Measurements from ENCODE around the gene RELB. TPM values are rescaled to one million over a fixed set of nuclear protein-coding genes. Genes with fewer than 3 reads are reported as not detected.
"Not testable (repeated sequence)": the region's sequence is repeated elsewhere in the genome, so short reads cannot be mapped to it uniquely, and the experiment has no call there.

Gene RELB
- total RNA-seq, 1 donor from 2014 or later = 0.41 TPM

DNA sequence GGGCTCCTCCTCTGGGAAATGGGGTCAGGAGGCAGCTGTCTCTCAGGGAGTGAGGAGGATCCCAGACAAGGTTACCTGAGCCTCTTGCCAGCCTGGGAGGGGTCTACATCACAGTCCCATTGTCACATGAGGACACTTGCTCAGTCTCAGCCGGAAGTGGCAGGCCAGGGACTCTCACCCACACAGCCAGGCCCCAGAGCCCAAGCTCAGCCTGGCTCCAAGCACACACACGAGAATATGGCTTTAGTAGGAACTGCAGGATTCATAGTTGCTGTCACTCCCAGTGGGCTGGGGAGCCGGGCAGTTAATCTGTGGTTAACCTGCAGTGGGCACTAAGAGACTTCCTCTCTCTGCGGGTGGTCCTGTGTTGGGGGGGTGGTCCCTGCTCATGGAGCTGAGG is 15.8 kb upstream of the RELB start:
- FAIRE-seq = no peak

DNA sequence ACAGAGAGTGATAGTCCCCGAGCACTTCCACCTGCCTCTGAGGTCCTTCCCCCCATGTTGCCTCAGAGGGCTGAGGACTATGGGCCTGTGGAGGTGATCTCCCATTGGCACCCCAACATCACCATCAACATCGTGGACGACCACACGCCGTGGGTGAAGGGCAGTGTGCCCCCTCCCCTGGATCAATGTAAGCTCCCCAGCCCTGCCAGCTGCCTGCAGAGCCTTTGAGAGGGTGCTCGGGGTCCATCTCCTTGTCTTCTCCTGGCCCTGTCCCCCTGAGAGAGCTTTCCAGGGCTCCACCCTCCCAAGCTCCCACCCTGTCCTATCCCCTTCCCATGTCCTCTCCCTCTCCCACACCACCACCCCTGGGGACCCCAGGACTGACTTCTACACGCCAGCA is 14.9 kb upstream of the RELB start:
- no peak for FAIRE-seq

More for the DNA sequence above, 15.8 kb upstream of the RELB start:
- no peak for DNase-seq (ENCODE audit: low spot score in 2 of 2)

DNA sequence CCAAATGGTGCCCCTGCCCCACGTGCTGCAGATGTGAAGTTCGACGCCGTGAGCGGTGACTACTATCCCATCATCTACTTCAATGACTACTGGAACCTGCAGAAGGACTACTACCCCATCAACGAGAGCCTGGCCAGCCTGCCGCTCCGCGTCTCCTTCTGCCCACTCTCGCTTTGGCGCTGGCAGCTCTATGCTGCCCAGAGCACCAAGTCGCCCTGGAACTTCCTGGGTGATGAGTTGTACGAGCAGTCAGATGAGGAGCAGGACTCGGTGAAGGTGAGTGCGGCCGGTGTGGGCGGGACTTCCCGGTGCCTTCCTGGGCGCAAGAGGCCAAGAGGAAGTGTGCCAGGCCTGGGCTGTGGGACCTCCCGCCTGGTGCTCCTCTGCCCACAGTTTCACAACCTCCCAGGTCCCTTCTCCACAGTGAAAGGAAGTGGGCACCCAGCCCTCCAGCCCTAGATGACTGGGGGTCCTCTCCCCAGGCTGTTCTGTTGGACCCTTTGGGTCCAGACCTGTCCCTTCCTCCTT is 14.1 kb upstream of the RELB start:
- FAIRE-seq (no peak), DNase-seq (ENCODE audit: low spot score in 2 of 2) (no peak)

More for the DNA sequence above, 14.9 kb upstream of the RELB start:
- DNase-seq (ENCODE audit: low spot score in 2 of 2) = no peak

DNA sequence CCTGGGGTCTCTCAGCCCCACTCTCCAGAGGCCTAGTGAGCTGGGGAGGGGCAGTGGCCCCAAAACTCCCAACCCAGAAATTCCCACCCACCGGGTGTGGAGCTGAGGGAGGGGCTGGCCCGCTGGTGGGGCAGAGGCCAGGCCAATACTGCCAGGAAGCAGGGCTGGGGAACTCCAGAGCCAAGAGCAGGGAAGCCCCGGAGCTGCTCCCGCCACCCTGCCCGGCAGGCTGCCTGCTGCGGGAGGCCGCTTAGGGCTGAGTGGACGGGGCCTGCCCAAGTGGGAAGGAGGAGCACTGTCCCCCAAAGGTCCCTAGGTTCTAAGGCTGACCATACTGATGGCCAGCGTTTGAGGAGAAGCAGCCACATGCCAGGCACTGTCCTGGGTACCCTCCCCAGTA is 13.0 kb upstream of the RELB start:
- DNase-seq (ENCODE audit: low spot score in 2 of 2) (no peak), FAIRE-seq (no peak)

DNA sequence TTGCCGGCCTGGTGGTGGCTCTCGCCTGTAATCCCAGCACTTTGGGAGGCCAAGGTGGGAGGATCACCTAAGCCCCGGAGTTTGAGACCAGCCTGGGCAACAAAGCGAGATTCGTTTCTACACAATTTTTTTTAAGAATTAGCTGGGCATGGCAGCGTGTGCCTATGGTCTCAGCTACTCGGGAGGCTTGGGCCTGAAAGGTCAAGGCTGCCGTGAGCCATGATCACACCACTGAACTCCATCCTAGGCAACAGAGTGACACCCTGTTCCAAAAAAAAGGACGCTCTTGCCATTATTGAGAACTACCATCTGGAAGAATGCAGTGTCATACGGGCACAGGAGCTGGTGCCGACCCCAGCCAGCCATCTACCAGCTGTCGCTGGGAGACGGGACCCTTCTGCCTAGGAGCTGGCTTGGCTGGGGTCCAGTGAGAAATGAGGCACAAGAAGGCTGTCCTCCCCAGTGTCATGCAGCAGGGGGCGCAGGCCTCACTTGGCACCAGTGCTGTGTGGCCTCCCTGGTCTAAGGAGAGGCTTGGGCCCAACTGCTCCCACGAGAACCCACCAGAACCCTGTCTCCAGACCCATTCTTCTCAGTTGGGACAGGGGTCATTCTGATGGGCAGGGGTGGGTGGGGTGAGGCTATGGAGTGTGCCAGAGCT is 12.2 kb upstream of the RELB start:
- FAIRE-seq (no peak), DNase-seq (ENCODE audit: low spot score in 2 of 2) (peak in 1 of 2 donors; percentile 78)

DNA sequence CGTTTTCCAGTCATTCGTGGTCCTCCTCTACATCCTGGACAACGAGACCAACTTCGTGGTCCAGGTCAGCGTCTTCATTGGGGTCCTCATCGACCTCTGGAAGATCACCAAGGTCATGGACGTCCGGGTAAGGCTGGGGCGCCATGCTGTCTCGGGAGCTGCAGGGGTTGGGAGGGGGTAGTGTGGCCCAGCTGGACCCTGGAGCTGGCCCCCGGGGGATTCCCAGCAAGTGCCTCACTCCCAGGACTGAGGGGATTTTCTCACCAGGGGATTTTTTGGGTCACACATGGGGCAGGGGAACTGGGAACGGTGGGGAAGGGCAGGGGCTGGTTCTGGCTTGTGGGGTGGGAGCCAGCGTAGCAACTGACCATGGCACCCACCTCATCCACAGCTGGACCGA is 10.8 kb upstream of the RELB start:
- DNase-seq (ENCODE audit: low spot score in 2 of 2) (no peak), FAIRE-seq (no peak)

DNA sequence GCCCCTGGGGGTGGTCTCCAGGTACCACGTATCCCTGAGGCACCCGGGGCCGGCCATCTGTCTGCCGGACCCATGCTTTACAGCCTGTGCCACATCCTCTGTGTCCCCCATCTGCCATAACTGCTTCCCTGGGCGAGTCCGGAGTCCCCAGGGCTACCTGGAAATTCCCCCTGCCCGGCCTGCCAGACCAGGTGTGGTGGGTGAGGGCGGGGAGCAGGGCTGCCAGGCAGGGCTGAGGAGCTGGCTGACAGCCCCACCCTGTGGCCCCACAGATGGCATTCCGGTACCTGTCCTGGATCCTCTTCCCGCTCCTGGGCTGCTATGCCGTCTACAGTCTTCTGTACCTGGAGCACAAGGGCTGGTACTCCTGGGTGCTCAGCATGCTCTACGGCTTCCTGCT is 10.3 kb upstream of the RELB start:
- DNase-seq (ENCODE audit: low spot score in 2 of 2) = no peak
- FAIRE-seq = no peak

DNA sequence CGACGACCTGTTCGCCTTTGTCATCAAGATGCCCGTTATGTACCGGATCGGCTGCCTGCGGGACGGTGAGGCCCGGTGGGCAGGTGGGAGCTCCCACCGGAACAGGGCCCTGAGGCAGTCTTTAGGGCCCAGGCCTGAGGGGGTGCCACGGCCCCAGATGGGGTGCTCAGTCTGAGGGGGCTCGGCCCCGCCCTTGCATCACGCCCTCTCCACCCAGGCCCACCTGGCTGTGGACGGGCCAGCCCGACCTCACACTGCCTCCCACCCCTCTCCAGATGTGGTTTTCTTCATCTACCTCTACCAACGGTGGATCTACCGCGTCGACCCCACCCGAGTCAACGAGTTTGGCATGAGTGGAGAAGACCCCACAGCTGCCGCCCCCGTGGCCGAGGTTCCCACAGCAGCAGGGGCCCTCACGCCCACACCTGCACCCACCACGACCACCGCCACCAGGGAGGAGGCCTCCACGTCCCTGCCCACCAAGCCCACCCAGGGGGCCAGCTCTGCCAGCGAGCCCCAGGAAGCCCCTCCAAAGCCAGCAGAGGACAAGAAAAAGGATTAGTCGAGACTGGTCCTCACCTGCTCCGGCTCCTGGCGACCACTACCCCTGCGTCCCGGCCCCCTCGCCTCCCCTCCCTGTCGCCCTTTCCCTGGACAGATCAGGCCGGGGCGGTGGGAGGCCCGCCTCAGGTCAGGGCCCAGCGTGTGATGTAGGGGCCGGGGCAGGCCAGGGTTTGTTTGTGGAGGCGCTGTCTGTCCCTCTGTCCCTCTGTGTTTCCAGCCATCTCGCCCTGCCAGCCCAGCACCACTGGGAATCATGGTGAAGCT is 8.7 kb upstream of the RELB start:
- FAIRE-seq (no peak), DNase-seq (ENCODE audit: low spot score in 2 of 2) (no peak)

DNA sequence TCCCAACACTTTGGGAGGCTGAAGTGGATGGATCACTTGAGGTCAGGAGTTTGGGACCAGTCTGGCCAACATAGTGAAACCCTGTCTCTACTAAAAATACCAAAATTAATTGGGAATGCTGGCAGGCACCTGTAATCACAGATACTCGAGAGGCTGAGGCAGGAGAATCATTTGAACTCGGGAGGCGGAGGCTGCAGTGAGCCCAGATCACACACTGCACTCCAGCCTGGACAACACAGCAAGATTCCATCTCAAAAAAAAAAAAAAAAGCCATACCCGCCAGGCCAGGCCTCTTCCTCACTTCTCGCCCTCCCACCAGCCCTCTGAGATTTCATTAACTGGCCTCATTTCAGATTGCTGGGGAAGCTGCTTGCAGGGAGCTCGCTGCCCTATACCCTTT is 7.7 kb upstream of the RELB start:
- FAIRE-seq (no peak), DNase-seq (ENCODE audit: low spot score in 2 of 2) (no peak)

DNA sequence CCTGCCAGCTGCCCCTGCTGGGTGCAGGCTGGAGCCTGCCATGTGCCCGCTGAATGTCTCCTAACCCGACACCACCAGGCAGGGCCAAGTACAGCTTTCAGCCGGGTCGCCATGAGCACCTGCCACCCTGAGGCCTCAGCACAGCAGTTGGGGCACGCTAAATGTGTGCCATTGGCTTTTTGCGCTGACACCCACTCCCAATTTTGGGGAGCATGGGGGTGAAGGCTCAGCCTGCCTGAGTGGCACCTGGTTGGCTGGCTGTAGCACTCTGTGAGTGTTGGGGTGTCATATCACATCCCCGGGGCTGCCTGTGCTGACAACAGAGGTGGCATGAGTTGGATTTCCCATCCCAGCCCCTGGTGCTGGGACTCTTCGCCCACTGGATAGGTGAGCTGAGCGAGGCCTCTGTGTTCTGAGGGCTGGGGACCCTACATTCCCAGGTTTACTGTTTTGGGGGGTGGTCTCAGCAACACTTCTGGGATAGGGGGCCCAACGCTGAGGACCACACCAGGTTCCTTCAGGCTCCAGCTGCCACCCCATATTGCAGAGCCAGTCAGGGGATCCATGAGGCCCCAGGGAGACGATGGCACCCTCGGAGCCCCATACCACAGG is 7.2 kb upstream of the RELB start:
- DNase-seq (ENCODE audit: low spot score in 2 of 2) (no peak), FAIRE-seq (no peak)

DNA sequence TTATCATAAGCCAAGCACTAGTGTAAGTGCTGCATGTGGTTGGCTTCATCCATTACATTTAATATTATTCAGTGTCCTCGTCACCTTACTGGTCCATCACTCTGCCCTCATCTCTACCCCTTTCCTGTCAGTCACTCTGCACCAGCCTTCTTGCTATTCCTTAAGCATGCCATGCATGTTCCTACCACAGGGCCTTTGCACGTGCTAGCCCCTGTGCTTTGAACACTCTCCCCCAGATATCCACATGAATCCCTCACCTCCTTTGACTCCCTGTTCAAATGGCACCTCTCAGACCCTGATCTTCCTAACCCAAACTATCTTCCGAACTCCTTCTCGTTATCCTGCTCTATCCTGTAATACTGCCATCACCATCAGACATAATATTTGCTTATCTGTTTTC is 3.2 kb upstream of the RELB start:
- FAIRE-seq (no peak), DNase-seq (ENCODE audit: low spot score in 2 of 2) (no peak)

DNA sequence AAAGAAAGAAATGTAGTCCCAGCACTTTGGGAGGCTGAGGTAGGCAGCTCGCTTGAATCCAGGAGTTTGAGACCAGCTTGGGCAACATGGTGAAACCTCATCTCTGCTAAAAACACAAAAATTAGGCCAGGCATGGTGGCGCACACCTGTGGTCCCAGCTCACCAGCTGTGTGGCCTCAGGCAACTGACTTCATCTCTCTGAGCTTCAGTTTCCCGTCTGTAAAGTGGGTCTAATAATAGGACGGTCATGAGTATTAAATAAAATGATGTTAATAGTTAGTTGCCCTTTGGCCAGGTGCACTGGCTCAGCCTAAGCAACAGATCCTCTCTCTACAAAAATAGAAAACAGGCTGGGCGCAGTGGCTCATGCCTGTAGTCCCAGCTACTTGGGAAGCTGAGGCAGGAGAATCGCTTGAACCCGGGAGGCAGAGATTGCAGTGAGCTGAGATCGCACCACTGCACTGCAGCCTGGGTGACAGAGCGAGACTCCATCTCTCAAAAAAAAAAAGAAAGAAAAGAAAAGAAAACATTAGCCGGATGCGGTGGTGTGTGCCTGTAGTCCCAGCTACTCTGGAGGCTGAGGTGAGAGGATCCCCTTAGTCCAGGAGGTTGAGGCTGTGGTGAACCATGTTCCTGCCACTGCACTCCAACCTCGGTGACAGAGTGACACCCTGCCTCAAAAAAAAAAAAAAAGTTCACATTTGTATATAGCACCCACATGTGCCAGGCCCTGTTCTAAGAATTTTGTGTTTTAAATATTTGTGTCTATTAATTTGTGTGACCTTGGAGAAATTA is 1.9 kb upstream of the RELB start:
- not testable (repeated sequence) for DNase-seq (ENCODE audit: low spot score in 2 of 2); FAIRE-seq

DNA sequence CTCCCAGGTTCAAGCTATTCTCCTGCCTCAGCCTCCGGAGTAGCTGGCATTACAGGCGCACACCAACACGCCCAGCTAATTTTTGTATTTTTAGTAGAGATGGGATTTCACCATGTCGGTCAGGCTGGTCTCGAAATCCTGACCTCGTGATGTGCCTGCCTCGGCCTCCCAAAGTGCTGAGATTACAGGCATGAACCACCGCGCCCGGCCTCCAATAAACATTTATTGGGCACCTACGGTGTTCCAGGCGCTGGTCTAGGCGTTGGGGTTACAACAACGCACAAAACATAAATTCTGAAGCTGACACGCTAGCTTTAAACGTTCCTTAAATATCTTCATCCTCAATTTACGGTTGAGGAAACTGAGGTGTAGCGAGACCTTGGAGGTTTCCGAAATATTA is 599 bp upstream of the RELB start:
- not testable (repeated sequence) for FAIRE-seq

DNA sequence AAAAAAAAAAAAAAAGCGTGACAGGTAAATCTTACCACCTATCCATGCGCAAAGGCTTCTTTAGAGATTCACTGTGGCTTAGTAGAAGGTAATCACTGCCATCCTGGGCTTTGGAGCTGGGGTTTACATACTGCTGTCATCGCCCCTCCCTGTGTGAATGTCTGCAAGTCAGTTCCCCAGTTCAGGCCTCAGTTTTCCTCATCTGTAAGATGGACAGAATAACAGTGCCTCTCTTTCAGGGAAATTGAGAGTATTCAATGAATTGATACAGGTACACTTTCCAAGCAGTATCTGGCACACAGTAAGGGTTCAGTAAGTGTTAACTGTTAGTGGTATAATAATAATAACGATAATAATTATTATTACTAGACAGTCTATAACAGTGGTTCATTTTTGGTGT is 2.2 kb downstream of the RELB start:
- FAIRE-seq (no peak), DNase-seq (ENCODE audit: low spot score in 2 of 2) (no peak)

More for the DNA sequence above, 599 bp upstream of the RELB start:
- not testable (repeated sequence) for DNase-seq (ENCODE audit: low spot score in 2 of 2)

DNA sequence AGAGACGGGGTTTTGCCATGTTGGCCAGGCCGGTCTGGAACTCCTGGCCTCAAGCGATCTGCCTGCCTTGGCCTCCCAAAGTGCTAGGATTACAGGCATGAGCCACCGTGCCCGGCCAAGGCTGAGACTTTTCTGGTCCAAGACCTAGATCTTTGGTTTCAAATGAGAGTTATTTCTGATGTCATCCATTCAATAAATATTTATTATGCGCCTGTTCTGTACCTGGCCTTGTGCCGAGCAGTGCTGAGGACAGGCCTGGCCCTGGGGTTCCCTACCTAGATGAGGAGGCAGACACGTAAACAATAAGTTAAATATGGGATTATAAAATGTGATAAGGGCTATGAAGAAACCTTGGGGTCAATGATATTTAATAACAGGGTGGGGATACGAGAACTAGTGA is 4.5 kb downstream of the RELB start:
- no peak for FAIRE-seq
- no peak for DNase-seq (ENCODE audit: low spot score in 2 of 2)

DNA sequence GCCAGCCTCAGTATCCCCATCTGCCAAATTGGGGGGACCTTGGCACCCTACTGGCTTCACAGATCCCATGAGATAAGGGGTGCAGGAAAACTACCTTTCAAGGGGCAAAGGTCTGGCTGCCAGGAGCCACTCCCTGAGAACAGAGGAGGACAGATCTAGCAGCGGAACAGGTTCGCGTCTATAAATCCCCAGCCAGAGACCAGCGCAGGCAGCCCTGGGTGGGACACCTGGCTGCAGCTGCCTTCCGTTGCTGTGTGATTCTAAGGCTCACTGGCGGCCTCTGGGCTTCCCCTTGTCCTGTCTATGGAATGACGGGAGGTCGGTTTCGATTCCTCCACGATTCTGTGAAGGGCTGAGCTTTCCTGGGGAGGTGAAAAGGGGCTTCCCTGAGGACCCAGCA is 7.3 kb downstream of the RELB start:
- FAIRE-seq = no peak
- DNase-seq (ENCODE audit: low spot score in 2 of 2) = no peak

DNA sequence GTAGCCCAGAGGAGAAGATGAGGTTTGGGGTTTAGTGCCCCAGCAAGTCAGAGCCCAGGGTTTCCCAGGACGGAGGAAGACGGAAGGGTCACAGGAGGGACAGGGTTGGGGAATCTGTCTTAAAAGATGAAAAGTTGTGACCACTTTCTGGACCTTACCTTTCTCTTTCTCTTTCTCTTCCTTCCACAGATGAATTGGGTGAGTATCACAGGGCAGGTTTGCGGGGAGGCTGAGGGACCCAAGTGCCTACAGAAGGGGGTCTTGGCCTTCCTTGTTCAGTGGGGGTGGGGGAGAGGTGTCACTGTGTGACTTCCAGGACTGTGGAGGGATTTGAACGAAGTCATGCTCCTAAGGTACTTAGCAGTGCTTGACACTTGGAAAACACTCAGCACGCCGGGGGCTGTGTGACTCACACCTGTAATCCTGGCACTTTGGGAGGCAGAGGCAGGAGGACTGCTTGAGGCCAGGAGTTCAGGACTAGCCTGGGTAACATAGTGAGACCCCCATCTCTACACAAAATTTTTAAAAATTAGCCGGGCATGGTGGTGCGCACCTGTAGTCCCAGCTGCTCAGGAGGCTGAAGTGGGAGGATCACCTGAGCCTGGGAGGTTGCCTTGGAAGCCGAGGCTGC is 8.5 kb downstream of the RELB start:
- FAIRE-seq (no peak), DNase-seq (ENCODE audit: low spot score in 2 of 2) (no peak)

DNA sequence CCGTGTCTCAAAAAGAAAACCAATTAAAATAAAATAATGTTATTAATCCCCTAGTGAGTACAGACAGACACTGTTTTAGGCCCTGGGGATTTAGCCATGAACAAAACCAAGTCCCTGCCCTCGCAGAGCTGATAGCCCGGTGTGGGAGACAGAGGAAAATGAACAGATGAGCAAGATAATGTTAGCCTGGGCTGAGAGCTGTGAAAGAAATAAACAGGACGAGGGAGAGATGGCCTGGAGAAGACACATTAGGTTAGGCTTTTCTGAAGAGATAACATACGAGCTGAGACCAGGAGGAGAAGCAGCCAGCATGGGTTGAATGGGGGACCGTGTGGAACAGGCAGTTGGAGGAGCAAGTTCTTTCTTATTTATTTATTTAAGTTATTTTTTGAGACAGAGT is 9.0 kb downstream of the RELB start:
- FAIRE-seq (no peak), DNase-seq (ENCODE audit: low spot score in 2 of 2) (no peak)

DNA sequence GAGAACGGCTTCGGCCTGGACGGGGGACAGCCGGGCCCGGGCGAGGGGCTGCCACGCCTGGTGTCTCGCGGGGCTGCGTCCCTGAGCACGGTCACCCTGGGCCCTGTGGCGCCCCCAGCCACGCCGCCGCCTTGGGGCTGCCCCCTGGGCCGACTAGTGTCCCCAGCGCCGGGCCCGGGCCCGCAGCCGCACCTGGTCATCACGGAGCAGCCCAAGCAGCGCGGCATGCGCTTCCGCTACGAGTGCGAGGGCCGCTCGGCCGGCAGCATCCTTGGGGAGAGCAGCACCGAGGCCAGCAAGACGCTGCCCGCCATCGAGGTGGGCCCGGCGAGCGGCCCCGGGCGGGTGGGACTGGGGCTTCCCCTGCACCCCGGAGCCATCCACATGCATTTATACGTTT is 10.7 kb downstream of the RELB start:
- no peak for FAIRE-seq
- no peak for DNase-seq (ENCODE audit: low spot score in 2 of 2)

Data from frontal cortex (tissue), 4 donors.